Neural progenitor cell (in vitro differentiated cells): ENCODE measurements around the gene PDHX. TPM values are rescaled to one million over a fixed set of nuclear protein-coding genes. Genes with fewer than 3 reads are reported as not detected.

Source experiments
- DNase-seq: peaks from one replicate; pipeline ENCODE4 v3.0.0-alpha.2; 2016; ENCODE audit warnings: low spot score
- H2AFZ ChIP-seq: fragments of 200-600 bp; sonication (generic); replicated peaks from 2 replicates; pipeline ENCODE4 v1.6.1; 2016; ENCODE audit warnings: antibody characterized with exemption
- H3F3A ChIP-seq: fragments of 200-600 bp; sonication (generic); 2 replicates; pipeline ENCODE4 v1.6.1; 2016; ENCODE audit warnings: antibody characterized with exemption, low read depth
- H3K27ac ChIP-seq: fragments of 200-600 bp; sonication (generic); 2 replicates; pipeline ENCODE4 v1.5.1; 2016; ENCODE audit warnings: mild to moderate bottlenecking
- H3K27me3 ChIP-seq: fragments of 200-600 bp; sonication (generic); 2 replicates; pipeline ENCODE4 v1.6.1; 2016; ENCODE audit warnings: mild to moderate bottlenecking, moderate library complexity
- H3K36me3 ChIP-seq: fragments of 200-600 bp; sonication (generic); 2 replicates; pipeline ENCODE4 v1.5.1; 2016
- H3K4me1 ChIP-seq: fragments of 200-600 bp; sonication (generic); 2 replicates; pipeline ENCODE4 v1.6.1; 2016; ENCODE audit warnings: mixed run types
- H3K4me2 ChIP-seq: fragments of 200-600 bp; sonication (generic); 2 replicates; pipeline ENCODE4 v1.6.1; 2016
- H3K4me3 ChIP-seq: fragments of 200-600 bp; sonication (generic); 2 replicates; pipeline ENCODE4 v1.5.1; 2016
- H3K79me2 ChIP-seq: fragments of 200-600 bp; sonication (generic); 2 replicates; pipeline ENCODE4 v1.6.1; 2016; ENCODE audit warnings: low read depth
- H3K9ac ChIP-seq: fragments of 200-600 bp; sonication (generic); 2 replicates; pipeline ENCODE4 v1.6.1; 2016
- H3K9me3 ChIP-seq: fragments of 200-600 bp; sonication (generic); 2 replicates; pipeline ENCODE4 v1.5.1; 2016; ENCODE audit warnings: low read depth
- H4K20me1 ChIP-seq: fragments of 200-600 bp; sonication (generic); 2 replicates; pipeline ENCODE4 v1.6.1; 2016; ENCODE audit warnings: low read depth
- H3K27ac Mint-ChIP-seq: 3 replicates; pipeline ENCODE4 v1.8.0; 2021; ENCODE audit warnings: mixed read lengths
- H3K27me3 Mint-ChIP-seq: 2 replicates; pipeline ENCODE4 v1.8.0; 2022; ENCODE audit warnings: low read depth, mild to moderate bottlenecking, inconsistent platforms, moderate library complexity, mixed read lengths; ENCODE audit not compliant: insufficient read depth
- H3K36me3 Mint-ChIP-seq: 3 replicates; pipeline ENCODE4 v1.8.0; 2021; ENCODE audit warnings: mixed read lengths
- H3K4me1 Mint-ChIP-seq: 3 replicates; pipeline ENCODE4 v1.8.0; 2021; ENCODE audit warnings: mixed read lengths
- H3K4me3 Mint-ChIP-seq: 3 replicates; pipeline ENCODE4 v1.8.0; 2021; ENCODE audit warnings: mild to moderate bottlenecking, moderate library complexity, mixed read lengths
- H3K9me3 Mint-ChIP-seq: 3 replicates; pipeline ENCODE4 v1.8.0; 2020; ENCODE audit warnings: mixed read lengths
- EZH2 ChIP-seq: fragments of 200-600 bp; sonication (generic); IDR thresholded peaks from 2 replicates; pipeline ENCODE4 v1.6.1; 2017; ENCODE audit warnings: antibody characterized with exemption, mild to moderate bottlenecking, moderate library complexity
- EZH2phosphoT487 ChIP-seq: fragments of 200-600 bp; sonication (generic); IDR thresholded peaks from 2 replicates; pipeline ENCODE4 v1.6.1; 2017; ENCODE audit warnings: antibody characterized with exemption
- total RNA-seq: library from RNA; depleted of rRNA; stranded (reverse); fragments of >200 nt; gene quantifications from 2 replicates; pipeline ENCODE4 v1.2.3, GENCODE V29; 2015; ENCODE audit warnings: low replicate concordance
- TF ChIP-seq, protein P1 (sequence below): fragments of 200-600 bp; sonication (generic); IDR thresholded peaks from 2 replicates; pipeline ENCODE4 v1.5.1; 2017; ENCODE audit warnings: antibody characterized with exemption, mild to moderate bottlenecking

Gene PDHX
- total RNA-seq, 1 donor from 2014 or later: 38.4 TPM

GRCh38 chr11:34971928-34972327 is 55.5 kb downstream of the PDHX start:
- Histone ChIP-seq H3K36me3 (peaks cover 27% of the 10 kb centered on the region), H3K4me3 (no peak overlapping the region), H2AFZ (no peak overlapping the region), H3K9ac (no peak overlapping the region), H3K79me2 (no peaks in the 10 kb centered on the region), H4K20me1 (no peaks in the 10 kb centered on the region), H3K27me3 (no peaks in the 10 kb centered on the region), H3K4me1 (peaks cover 5% of the 10 kb centered on the region), H3K27ac (no peak overlapping the region), H3K9me3 (no peaks in the 10 kb centered on the region), H3F3A (no peaks in the 10 kb centered on the region), H3K4me2 (no peak overlapping the region)
- Mint-ChIP-seq H3K9me3 (peaks cover 2% of the 10 kb centered on the region), H3K27ac (no peak overlapping the region), H3K4me3 (no peak overlapping the region), H3K4me1 (no peaks in the 10 kb centered on the region), H3K36me3 (peaks cover 32% of the 10 kb centered on the region), H3K27me3 (no peaks in the 10 kb centered on the region)
- no peak for DNase-seq
- TF ChIP-seq, protein P1, sequence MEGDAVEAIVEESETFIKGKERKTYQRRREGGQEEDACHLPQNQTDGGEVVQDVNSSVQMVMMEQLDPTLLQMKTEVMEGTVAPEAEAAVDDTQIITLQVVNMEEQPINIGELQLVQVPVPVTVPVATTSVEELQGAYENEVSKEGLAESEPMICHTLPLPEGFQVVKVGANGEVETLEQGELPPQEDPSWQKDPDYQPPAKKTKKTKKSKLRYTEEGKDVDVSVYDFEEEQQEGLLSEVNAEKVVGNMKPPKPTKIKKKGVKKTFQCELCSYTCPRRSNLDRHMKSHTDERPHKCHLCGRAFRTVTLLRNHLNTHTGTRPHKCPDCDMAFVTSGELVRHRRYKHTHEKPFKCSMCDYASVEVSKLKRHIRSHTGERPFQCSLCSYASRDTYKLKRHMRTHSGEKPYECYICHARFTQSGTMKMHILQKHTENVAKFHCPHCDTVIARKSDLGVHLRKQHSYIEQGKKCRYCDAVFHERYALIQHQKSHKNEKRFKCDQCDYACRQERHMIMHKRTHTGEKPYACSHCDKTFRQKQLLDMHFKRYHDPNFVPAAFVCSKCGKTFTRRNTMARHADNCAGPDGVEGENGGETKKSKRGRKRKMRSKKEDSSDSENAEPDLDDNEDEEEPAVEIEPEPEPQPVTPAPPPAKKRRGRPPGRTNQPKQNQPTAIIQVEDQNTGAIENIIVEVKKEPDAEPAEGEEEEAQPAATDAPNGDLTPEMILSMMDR: no peak
- TF ChIP-seq EZH2: no peak
- TF ChIP-seq EZH2phosphoT487: no peak

GRCh38 chr11:34972366-34972765 is 55.9 kb downstream of the PDHX start:
- Histone ChIP-seq H3K4me2 (no peak overlapping the region), H3K4me1 (peaks cover 5% of the 10 kb centered on the region), H3F3A (no peaks in the 10 kb centered on the region), H3K4me3 (no peak overlapping the region), H2AFZ (no peak overlapping the region), H3K27me3 (no peaks in the 10 kb centered on the region), H4K20me1 (no peaks in the 10 kb centered on the region), H3K9me3 (no peaks in the 10 kb centered on the region), H3K79me2 (no peaks in the 10 kb centered on the region), H3K36me3 (peaks cover 27% of the 10 kb centered on the region), H3K9ac (no peak overlapping the region), H3K27ac (no peak overlapping the region)
- no peak for TF ChIP-seq EZH2
- TF ChIP-seq EZH2phosphoT487: no peak
- TF ChIP-seq, protein P1: no peak
- no peak for DNase-seq
- Mint-ChIP-seq H3K4me3 (no peak overlapping the region), H3K9me3 (peaks cover 2% of the 10 kb centered on the region), H3K4me1 (no peaks in the 10 kb centered on the region), H3K27ac (no peak overlapping the region), H3K36me3 (peaks cover 30% of the 10 kb centered on the region), H3K27me3 (no peaks in the 10 kb centered on the region)

DNA sequence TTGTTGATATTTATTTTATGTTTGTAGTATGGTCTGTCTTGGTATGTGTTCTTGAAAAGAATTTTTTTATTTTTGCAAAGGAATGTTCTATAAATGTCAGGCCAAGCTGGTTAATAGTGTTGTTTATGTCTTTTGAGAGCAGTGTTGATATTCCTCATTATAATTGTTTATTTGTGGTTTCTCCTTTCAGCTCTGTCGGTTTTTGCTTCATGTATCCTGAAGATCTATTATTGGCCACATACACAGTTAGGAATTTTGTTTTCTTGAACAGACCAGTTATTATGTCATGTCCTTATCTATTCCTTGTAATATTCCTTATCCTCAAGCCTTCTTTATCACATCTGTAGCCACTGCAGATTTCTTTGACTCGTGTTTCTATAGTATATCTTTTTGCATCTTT is 56.5 kb downstream of the PDHX start:
- no peaks in the 10 kb centered on the region for H4K20me1 ChIP-seq
- peaks cover 29% of the 10 kb centered on the region for H3K36me3 Mint-ChIP-seq

More for the DNA sequence above, 56.5 kb downstream of the PDHX start:
- H3K4me3 ChIP-seq: no peak overlapping the region
- no peak overlapping the region for H3K27ac ChIP-seq
- H3K4me3 Mint-ChIP-seq: no peak overlapping the region
- no peak overlapping the region for H3K4me2 ChIP-seq
- H3K4me1 Mint-ChIP-seq: no peaks in the 10 kb centered on the region
- no peaks in the 10 kb centered on the region for H3K9me3 ChIP-seq
- H3K36me3 ChIP-seq: peaks cover 27% of the 10 kb centered on the region
- H3F3A ChIP-seq: no peaks in the 10 kb centered on the region
- H3K9ac ChIP-seq: no peak overlapping the region
- TF ChIP-seq EZH2phosphoT487: no peak
- no peak for TF ChIP-seq EZH2
- TF ChIP-seq, protein P1: no peak
- no peak for DNase-seq
- peaks cover 5% of the 10 kb centered on the region for H3K4me1 ChIP-seq
- H3K27me3 Mint-ChIP-seq: no peaks in the 10 kb centered on the region
- H3K27ac Mint-ChIP-seq: no peak overlapping the region
- H3K79me2 ChIP-seq: no peaks in the 10 kb centered on the region
- H2AFZ ChIP-seq: no peak overlapping the region
- peaks cover 2% of the 10 kb centered on the region for H3K9me3 Mint-ChIP-seq
- no peaks in the 10 kb centered on the region for H3K27me3 ChIP-seq
